Measurements from ENCODE around the gene ADAMTS9.

- no peak for TF ChIP-seq CTCF (conservative IDR thresholded peaks at IDR 0.05)
- no peak for TF ChIP-seq EZH2 (IDR thresholded peaks at IDR 0.05; ENCODE audit: low read depth)
Observed at GRCh38 chr3:64475037-64475436, 212.8 kb downstream of the ADAMTS9 start.

Measured in PC-9 (cell line).